CD4-positive, alpha-beta T cell treated with Interleukin-4 for 4 hours (primary cell): ENCODE data around the gene DIPK2A.

Source experiments
- DNase-seq: peaks from one replicate; pipeline ENCODE4 v3.0.0-alpha.2; 2020

Gene DIPK2A

GRCh38 chr3:143975554-143976152 lies 4.0 kb downstream of the DIPK2A start:
- peak; percentile 42 for DNase-seq

- DNase-seq, result no peak
Observed at GRCh38 chr3:143977341-143978262, 6.0 kb downstream of the DIPK2A start.

GRCh38 chr3:143978263-143978631 lies 6.6 kb downstream of the DIPK2A start:
- DNase-seq, result no peak

- no peak for DNase-seq
Observed at GRCh38 chr3:143979041-143979440, 7.4 kb downstream of the DIPK2A start.

- no peak for DNase-seq
Observed at GRCh38 chr3:143979813-143980212, 8.2 kb downstream of the DIPK2A start.

GRCh38 chr3:143988306-143988705 lies 16.7 kb downstream of the DIPK2A start:
- DNase-seq, result no peak

DNA sequence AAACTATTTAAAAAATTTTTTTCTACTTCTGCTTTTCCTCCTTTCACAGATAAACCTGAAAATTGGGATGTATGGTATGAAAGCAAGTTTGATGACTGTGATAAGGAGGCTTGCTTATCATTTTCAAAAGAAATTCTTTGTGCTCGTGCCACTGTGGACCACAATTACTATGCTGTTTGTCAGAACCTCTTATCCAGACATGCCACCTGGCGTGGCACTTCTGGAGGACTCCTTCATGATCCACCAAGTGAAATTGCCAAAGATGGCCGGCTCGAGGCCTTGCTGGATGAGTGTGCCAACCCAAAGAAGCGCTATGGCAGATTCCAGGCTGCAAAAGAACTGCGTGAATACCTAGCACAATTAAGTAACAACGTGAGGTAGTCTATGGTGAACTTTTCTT lies 17.8 kb downstream of the DIPK2A start:
- DNase-seq, result no peak

GRCh38 chr3:143991713-143992112 lies 20.1 kb downstream of the DIPK2A start:
- DNase-seq, result no peak

DNA sequence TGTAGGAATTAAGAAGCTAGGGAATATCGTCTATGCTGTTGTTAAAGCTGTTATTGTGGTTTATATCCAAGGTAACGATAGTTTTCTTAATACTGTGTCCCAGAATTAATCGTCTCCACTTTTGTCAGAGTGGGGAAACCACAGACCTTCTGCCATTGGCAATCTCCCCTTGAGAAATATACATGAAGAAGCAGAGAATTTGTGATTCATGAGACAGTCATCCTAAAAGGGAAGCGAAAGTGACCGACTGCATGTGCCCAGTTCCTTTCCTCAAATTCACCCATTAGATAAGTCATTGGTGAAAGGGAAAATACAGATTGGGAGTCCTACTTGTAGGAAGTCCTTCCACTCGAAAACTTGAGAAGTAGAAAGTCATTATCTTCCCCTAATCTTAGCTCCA lies 26.6 kb downstream of the DIPK2A start:
- DNase-seq, result peak; percentile 11

DNA sequence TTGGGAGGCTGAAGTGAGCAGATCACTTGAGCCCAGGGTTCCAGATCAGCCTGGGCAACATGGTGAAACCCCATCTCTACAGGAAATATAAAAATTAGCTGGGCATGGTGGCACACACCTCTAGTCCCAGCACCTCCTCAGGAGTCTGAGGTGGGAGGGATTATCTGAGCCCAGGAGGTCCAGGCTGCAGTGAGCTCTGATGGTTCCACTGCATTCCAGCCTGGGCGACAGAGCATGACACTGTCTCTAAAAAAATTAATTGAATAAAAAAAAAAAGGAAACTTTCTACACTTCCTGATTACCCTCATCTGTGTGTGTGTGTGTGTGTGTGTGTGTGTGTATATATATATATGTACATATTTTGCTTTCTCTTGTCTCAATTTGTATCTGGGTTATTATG lies 31.4 kb downstream of the DIPK2A start:
- no peak for DNase-seq

DNA sequence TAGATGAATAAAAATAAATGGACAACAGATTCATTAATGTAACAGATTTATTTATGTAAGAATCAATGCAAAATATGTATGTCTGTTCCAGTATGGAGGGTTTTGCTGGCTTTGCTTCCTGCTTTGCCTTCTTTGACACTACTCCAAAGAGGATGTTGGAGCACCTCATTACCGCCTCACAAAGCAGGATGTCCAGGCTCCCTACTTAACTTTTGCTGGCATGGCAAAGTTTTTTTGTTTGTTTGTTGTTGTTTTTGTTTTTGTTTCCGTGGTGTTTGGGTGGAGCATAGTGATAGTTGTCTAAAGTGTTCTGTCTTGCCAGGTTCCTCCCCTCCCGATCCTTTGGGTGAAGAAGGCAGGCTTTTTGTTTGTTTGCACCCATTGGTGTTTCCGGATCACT lies 38.7 kb downstream of the DIPK2A start:
- DNase-seq, result no peak

- DNase-seq, result no peak
Observed at GRCh38 chr3:144011251-144011799, 39.7 kb downstream of the DIPK2A start.

- no peak for DNase-seq
Observed at GRCh38 chr3:144015133-144015532, 43.5 kb downstream of the DIPK2A start.

GRCh38 chr3:144018776-144019175 lies 47.2 kb downstream of the DIPK2A start:
- DNase-seq, result no peak
